Type B pancreatic cell (in vitro differentiated cells): ENCODE results near the gene GRIK4. TPM values are rescaled to one million over a fixed set of nuclear protein-coding genes. Genes with fewer than 3 reads are reported as not detected.

Experiments
- DNase-seq: peaks from one replicate; pipeline ENCODE4 v3.0.0; 2021; ENCODE audit warnings: mixed read lengths; ENCODE audit not compliant: unreplicated experiment; ENCODE audit errors: extremely low spot score
- H3K27ac Mint-ChIP-seq: 2 replicates; pipeline ENCODE4 v1.8.0; 2021; ENCODE audit warnings: mild to moderate bottlenecking, mixed read lengths
- H3K27me3 Mint-ChIP-seq: 2 replicates; pipeline ENCODE4 v1.8.0; 2021; ENCODE audit warnings: mixed read lengths
- H3K36me3 Mint-ChIP-seq: 2 replicates; pipeline ENCODE4 v1.8.0; 2021; ENCODE audit warnings: mixed read lengths
- H3K4me1 Mint-ChIP-seq: one replicate; pipeline ENCODE4 v1.8.0; 2021; ENCODE audit warnings: mixed read lengths; ENCODE audit not compliant: unreplicated experiment
- H3K4me3 Mint-ChIP-seq: 2 replicates; pipeline ENCODE4 v1.8.0; 2021; ENCODE audit warnings: mild to moderate bottlenecking, mixed read lengths
- H3K9me3 Mint-ChIP-seq: 2 replicates; pipeline ENCODE4 v1.8.0; 2021; ENCODE audit warnings: mixed read lengths
- CTCF ChIP-seq: fragments of 200-600 bp; sonication (generic); conservative IDR thresholded peaks from 2 replicates; pipeline ENCODE4 v1.5.0; 2021; ENCODE audit warnings: antibody characterized with exemption, mild to moderate bottlenecking
- total RNA-seq: library from RNA; stranded (reverse); gene quantifications from 2 replicates; pipeline ENCODE4 v1.2.1, GENCODE V29; 2021; ENCODE audit warnings: low replicate concordance

GRIK4 gene
- total RNA-seq, 1 donor from 2014 or later, result 0.72 TPM

DNA sequence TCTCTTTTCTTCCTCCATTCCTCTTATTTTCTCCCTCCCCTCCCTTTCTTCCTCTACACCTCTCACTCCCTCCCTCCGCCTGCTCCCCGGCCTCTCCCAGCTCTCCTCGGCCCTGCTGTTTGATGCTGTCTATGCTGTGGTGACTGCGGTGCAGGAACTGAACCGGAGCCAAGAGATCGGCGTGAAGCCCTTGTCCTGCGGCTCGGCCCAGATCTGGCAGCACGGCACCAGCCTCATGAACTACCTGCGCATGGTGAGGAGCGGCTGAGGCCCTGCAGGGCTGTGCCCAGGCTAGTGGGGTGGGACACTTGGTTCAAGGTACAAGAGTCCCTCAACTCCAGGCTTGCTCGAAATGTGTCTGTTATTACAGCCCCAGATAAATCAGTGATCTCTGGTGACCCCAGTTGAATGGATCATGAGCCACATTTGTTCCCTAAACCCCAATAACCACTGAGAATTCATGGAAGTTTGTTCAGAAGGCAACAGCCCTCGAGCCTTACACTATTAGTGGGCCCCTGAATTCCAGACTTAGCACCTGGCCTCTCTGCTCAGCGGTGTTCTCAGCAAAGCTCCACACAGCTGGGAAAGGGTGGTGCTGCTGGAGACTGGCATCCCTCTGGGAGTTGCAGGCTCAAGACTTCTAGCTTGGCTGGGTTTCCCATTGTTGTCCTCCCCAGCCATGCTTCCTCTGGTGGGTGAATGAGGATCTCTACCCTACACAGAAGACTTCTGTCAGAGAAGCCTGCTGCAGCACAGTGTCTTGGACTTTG is 362.6 kb downstream of the GRIK4 start:
- no peak for TF ChIP-seq CTCF
- no peak for DNase-seq
- Mint-ChIP-seq H3K9me3 (peaks cover 5% of the 10 kb centered on the region), H3K27me3 (peaks cover 61% of the 10 kb centered on the region), H3K4me3 (no peak overlapping the region), H3K36me3 (no peaks in the 10 kb centered on the region), H3K4me1 (peaks cover 6% of the 10 kb centered on the region), H3K27ac (no peak overlapping the region)

DNA sequence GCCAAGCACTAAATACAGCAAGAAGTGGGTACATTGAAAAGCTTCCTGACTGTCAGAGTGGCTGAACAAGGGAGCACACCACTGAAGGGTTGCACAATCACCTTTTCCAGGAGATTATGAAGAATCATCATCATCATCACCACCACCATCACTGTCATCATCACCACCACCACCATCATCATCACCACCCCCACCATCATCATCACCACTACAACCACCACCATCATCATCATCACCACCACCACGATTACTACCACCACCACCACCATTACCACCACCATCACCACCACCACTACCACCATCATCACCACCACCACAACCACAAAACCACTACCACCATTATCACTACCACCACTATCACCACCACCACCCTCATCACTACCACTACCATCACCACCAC is 364.4 kb downstream of the GRIK4 start:
- H3K9me3 Mint-ChIP-seq, result peaks cover 5% of the 10 kb centered on the region
- H3K27ac Mint-ChIP-seq, result no peak overlapping the region
- H3K27me3 Mint-ChIP-seq, result peaks cover 54% of the 10 kb centered on the region
- no peaks in the 10 kb centered on the region for H3K36me3 Mint-ChIP-seq
- H3K4me3 Mint-ChIP-seq, result no peak overlapping the region
- no peak for DNase-seq
- peaks cover 10% of the 10 kb centered on the region for H3K4me1 Mint-ChIP-seq
- no peak for TF ChIP-seq CTCF

DNA sequence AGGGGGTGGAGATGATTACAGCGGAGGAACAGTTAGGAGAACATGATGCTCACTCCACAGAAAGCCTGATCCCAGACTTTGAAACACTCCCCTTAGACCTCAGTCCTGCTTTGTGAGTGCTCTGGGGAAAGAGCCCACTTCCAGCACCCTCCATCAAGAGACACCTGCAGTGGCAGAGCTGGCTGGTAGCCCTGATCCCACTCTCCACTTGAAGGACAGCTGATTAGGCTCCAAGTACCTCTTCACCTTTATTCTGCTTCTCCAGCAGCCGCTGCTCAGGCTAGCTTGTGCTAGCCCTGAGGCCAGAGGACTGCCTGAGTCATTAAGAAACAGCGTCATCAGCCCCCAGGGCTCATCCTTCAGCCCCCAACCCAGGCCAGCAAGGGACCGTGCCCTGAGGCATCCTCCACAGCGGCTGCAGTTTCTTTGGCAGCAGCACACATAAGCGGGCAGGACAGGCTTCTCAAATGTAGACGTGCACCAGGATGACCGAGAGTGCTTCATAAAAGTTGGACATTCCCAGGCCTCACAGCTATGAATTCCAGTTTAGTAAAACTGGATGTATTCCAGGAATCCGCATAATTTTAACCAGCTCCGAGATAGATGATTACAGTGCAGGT is 366.3 kb downstream of the GRIK4 start:
- Mint-ChIP-seq H3K27me3 (peaks cover 48% of the 10 kb centered on the region), H3K27ac (no peak overlapping the region), H3K9me3 (peaks cover 5% of the 10 kb centered on the region), H3K36me3 (no peaks in the 10 kb centered on the region), H3K4me1 (peaks cover 20% of the 10 kb centered on the region), H3K4me3 (no peak overlapping the region)
- DNase-seq, result no peak
- TF ChIP-seq CTCF, result no peak

DNA sequence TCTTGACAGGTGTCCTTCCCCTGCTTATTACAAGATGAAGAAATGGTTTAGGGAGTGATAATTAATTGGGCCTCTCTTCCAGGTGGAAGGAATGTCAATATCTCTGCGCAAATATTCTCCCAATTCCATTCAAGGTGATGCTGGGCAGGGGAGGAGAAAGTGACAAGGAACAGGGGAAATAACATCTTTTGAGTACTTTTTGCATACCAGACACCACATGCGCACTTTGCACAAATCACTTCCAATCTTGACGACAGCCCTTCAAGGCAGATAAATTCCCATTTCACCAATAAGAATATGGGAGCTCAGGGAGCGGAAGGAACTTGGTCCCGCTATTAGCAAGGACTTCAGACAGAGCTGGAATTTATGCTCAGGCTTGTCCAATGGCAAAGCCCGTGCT is 367.2 kb downstream of the GRIK4 start:
- H3K27me3 Mint-ChIP-seq, result peaks cover 45% of the 10 kb centered on the region
- no peak overlapping the region for H3K4me3 Mint-ChIP-seq
- no peaks in the 10 kb centered on the region for H3K36me3 Mint-ChIP-seq
- peaks cover 20% of the 10 kb centered on the region for H3K4me1 Mint-ChIP-seq
- DNase-seq, result no peak
- H3K9me3 Mint-ChIP-seq, result peaks cover 5% of the 10 kb centered on the region
- no peak overlapping the region for H3K27ac Mint-ChIP-seq
- no peak for TF ChIP-seq CTCF

- no peak overlapping the region for H3K27ac Mint-ChIP-seq
- no peaks in the 10 kb centered on the region for H3K36me3 Mint-ChIP-seq
- H3K4me3 Mint-ChIP-seq, result no peak overlapping the region
- no peak for TF ChIP-seq CTCF
- peaks cover 23% of the 10 kb centered on the region for H3K4me1 Mint-ChIP-seq
- no peak for DNase-seq
- peaks cover 5% of the 10 kb centered on the region for H3K9me3 Mint-ChIP-seq
- peaks cover 48% of the 10 kb centered on the region for H3K27me3 Mint-ChIP-seq
Measured at GRCh38 chr11:120880498-120881175, 369.1 kb downstream of the GRIK4 start.
